GM10248 (cell line): ENCODE results near the gene CABLES2.

ENCODE experiments used
- CTCF ChIA-PET: fragments of 300-600 bp; sonication (Branson Sonifier 250); formaldehyde crosslinking; extraction: SDS; loops from one replicate; lab custom pipeline; 2021; ENCODE audit warnings: antibody characterized with exemption; lab: Yijun Ruan, JAX
- POLR2A ChIA-PET: fragments of 350-650 bp; sonication (Branson Sonifier 250); formaldehyde crosslinking; extraction: SDS; loops from one replicate; lab custom pipeline; 2020; ENCODE audit warnings: antibody characterized with exemption; lab: Yijun Ruan, JAX
- DNase-seq: peaks from one replicate; pipeline ENCODE4 v3.0.0; 2012; ENCODE audit errors: extremely low spot score
- CTCF ChIP-seq: IDR thresholded peaks from 2 replicates; pipeline ENCODE4 v1.5.1; 2012; ENCODE audit warnings: mild to moderate bottlenecking, low read depth; ENCODE audit errors: extremely low read depth, missing control alignments, control extremely low read depth

The CABLES2 gene

GRCh38 chr20:62446481-62446880, 39.4 kb upstream of the CABLES2 start:
- ChIA-PET CTCF (no interaction called here), POLR2A (no interaction called here)
- no peak for TF ChIP-seq CTCF
- DNase-seq, result no peak

DNA sequence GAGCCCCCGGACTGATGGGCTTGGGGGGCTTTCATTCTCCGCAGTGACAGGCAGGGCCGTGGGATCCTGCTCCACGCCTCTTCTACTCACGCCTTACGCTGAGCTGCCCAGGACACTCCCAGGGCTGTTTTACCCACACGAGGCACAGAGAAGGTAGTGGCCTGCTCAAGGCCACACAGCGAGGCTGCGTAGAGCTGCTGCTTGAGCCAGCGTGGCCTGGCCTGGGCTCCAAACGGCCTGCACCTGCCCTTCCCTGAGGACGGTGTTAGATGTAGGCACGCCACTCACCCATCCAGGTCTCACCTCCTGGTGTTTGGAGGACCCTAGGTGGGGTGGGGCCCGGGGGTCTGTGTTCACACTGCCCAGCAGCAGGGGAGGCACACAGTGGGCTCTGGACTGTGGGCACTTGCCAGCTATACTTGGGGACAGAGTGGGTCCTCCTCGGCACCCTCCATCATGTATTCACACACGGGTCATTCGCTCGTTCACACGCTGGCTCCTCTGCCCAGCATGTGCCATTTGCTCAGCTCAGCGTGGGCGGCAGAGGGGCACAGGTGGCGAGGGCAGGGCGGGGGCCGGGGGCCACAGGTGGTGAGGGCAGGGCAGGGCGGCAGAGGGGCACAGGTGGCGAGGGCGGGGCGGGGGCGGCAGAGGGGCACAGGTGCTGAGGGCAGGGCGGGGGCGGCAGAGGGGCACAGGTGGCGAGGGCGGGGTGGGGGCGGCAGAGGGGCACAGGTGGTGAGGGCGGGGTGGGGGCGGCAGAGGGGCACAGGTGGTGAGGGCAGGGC, 38.7 kb upstream of the CABLES2 start:
- no peak for DNase-seq
- ChIA-PET CTCF (interaction anchor here (1.4 kb wide), 1 partner anchor 346 kb away, joined by 3 read pairs; no protein-coding TSS in a partner anchor), POLR2A (no interaction called here)
- TF ChIP-seq CTCF, result no peak

GRCh38 chr20:62444286-62444685, 37.2 kb upstream of the CABLES2 start:
- ChIA-PET CTCF (interaction anchor here (1.4 kb wide), 1 partner anchor 347 kb away, joined by 3 read pairs; no protein-coding TSS in a partner anchor), POLR2A (no interaction called here)
- no peak for DNase-seq
- no peak for TF ChIP-seq CTCF

- no peak for DNase-seq
- TF ChIP-seq CTCF, result no peak
- ChIA-PET POLR2A (no interaction called here), CTCF (no interaction called here)
Measured at GRCh38 chr20:62441987-62442539, 35.0 kb upstream of the CABLES2 start.

GRCh38 chr20:62439218-62439617, 32.1 kb upstream of the CABLES2 start:
- DNase-seq, result no peak

DNA sequence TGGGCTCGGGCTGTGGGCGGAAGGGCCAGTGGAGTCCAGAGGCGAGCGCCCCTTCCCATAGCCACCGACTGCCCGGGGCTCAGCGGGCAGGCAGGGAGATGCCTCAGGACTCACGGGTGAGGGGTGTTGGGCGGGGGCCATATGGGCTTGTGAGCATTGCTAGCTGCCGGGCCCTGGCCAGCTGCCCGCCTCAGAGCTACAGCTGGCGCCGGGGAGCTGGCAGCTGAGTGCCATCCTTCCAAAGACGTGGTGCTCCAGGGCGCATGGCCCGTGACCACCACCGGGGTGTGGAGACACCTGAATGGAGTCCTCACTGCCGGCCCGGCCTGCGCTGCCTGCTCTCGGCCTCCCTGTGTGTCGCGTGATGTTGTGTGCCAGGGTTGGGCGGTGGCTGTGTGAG, 30.8 kb upstream of the CABLES2 start:
- DNase-seq, result no peak
- no peak for TF ChIP-seq CTCF
- ChIA-PET POLR2A (no interaction called here), CTCF (no interaction called here)

More at GRCh38 chr20:62439218-62439617, 32.1 kb upstream of the CABLES2 start:
- ChIA-PET CTCF (interaction anchor here (1.1 to 1.4 kb wide), 2 partner anchors 11 to 60 kb away, joined by 3 to 4 read pairs; no protein-coding TSS in a partner anchor), POLR2A (no interaction called here)
- no peak for TF ChIP-seq CTCF
